GM18861 (cell line): Measurements from ENCODE around the gene MECR.

Experiments used
- ATAC-seq: cut with Tn5 transposase; IDR thresholded peaks from one replicate; pipeline ENCODE4 v1.9.1; 2021; ENCODE audit not compliant: unreplicated experiment

The MECR gene

GRCh38 chr1:29230553-29231378 lies at the start of gene MECR:
Gene MECR, minus strand, starts transcription at chr1:29230934. Its CDS starts 28 bp downstream, at chr1:29230906.
- peak; percentile 87 for ATAC-seq

- no peak for ATAC-seq
These were observed 49.2 kb upstream of the MECR start for GRCh38 chr1:29279951-29280391.

- ATAC-seq: no peak
These were observed 48.7 kb upstream of the MECR start for GRCh38 chr1:29279406-29279805.

- no peak for ATAC-seq
These were observed 47.4 kb upstream of the MECR start for GRCh38 chr1:29278124-29278523.

GRCh38 chr1:29275435-29275834 lies 44.7 kb upstream of the MECR start:
- ATAC-seq: no peak

- ATAC-seq: no peak
These were observed 41.6 kb upstream of the MECR start for GRCh38 chr1:29272147-29272907.

- no peak for ATAC-seq
These were observed 41.0 kb upstream of the MECR start for GRCh38 chr1:29271724-29272123.

- no peak for ATAC-seq
These were observed 40.3 kb upstream of the MECR start for GRCh38 chr1:29270929-29271521.

GRCh38 chr1:29269382-29269781 lies 38.6 kb upstream of the MECR start:
- ATAC-seq: no peak

GRCh38 chr1:29267321-29268070 lies 36.8 kb upstream of the MECR start:
- no peak for ATAC-seq

GRCh38 chr1:29266912-29267311 lies 36.2 kb upstream of the MECR start:
- ATAC-seq: no peak

GRCh38 chr1:29264773-29265389 lies 34.1 kb upstream of the MECR start:
- no peak for ATAC-seq

- ATAC-seq: no peak
These were observed 29.8 kb upstream of the MECR start for GRCh38 chr1:29260531-29260930.

GRCh38 chr1:29259802-29260441 lies 29.2 kb upstream of the MECR start:
- no peak for ATAC-seq

- ATAC-seq: no peak
These were observed 28.5 kb upstream of the MECR start for GRCh38 chr1:29258976-29259801.

- ATAC-seq: no peak
These were observed 27.6 kb upstream of the MECR start for GRCh38 chr1:29258189-29258975.

GRCh38 chr1:29256979-29257804 lies 26.5 kb upstream of the MECR start:
- ATAC-seq: no peak

GRCh38 chr1:29256394-29256793 lies 25.7 kb upstream of the MECR start:
- ATAC-seq: no peak
